ENCODE data around the gene SVOP.
"Not testable (repeated sequence)": the region's sequence is repeated elsewhere in the genome, so short reads cannot be mapped to it uniquely, and the experiment has no call there.

GRCh38 chr12:109049794-109050193 lies 28.9 kb upstream of the SVOP start:
- not testable (repeated sequence) for TF ChIP-seq POLR2A, CTCF (IDR thresholded peaks at IDR 0.05)

All from body of pancreas (tissue), 4 donors.